ENCODE data around the gene OSBP.
A peak's percentile ranks its signal among the peaks of the same experiment; 100 is the strongest.

GRCh38 chr11:59560290-59560701 is 55.3 kb downstream of the OSBP start:
- TF ChIP-seq CREB1 (CRISPR knock-in tag; IDR thresholded peaks at IDR 0.05) (no peak), IRF2 (CRISPR knock-in tag; IDR thresholded peaks at IDR 0.05; ENCODE audit: borderline replicate concordance, low read depth) (no peak), MYBL2 (CRISPR knock-in tag; IDR thresholded peaks at IDR 0.05) (peak; percentile 29; the same call in 1 of the 2 replicates), ETV6 (CRISPR knock-in tag; IDR thresholded peaks at IDR 0.05) (no peak; the same call in 1 of the 2 replicates), FOXK1 (CRISPR knock-in tag; IDR thresholded peaks at IDR 0.05) (no peak), GABPB1 (CRISPR knock-in tag; IDR thresholded peaks at IDR 0.05) (peak; percentile 18; the same call in 1 of the 2 replicates), MAX (CRISPR knock-in tag; IDR thresholded peaks at IDR 0.05) (no peak), SMAD4 (CRISPR knock-in tag; IDR thresholded peaks at IDR 0.05) (no peak), TEAD1 (CRISPR knock-in tag; IDR thresholded peaks at IDR 0.05) (no peak)
- TF ChIP-seq, protein P1, sequence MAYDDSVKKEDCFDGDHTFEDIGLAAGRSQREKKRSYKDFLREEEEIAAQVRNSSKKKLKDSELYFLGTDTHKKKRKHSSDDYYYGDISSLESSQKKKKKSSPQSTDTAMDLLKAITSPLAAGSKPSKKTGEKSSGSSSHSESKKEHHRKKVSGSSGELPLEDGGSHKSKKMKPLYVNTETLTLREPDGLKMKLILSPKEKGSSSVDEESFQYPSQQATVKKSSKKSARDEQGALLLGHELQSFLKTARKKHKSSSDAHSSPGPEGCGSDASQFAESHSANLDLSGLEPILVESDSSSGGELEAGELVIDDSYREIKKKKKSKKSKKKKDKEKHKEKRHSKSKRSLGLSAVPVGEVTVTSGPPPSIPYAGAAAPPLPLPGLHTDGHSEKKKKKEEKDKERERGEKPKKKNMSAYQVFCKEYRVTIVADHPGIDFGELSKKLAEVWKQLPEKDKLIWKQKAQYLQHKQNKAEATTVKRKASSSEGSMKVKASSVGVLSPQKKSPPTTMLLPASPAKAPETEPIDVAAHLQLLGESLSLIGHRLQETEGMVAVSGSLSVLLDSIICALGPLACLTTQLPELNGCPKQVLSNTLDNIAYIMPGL (CRISPR knock-in tag; IDR thresholded peaks at IDR 0.05): 0 out of 2 replicates have a peak, but pooled peaks have one; percentile 43
- TF ChIP-seq, protein P2, sequence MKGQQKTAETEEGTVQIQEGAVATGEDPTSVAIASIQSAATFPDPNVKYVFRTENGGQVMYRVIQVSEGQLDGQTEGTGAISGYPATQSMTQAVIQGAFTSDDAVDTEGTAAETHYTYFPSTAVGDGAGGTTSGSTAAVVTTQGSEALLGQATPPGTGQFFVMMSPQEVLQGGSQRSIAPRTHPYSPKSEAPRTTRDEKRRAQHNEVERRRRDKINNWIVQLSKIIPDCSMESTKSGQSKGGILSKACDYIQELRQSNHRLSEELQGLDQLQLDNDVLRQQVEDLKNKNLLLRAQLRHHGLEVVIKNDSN (CRISPR knock-in tag; IDR thresholded peaks at IDR 0.05): no peak
- TF ChIP-seq, protein P3, sequence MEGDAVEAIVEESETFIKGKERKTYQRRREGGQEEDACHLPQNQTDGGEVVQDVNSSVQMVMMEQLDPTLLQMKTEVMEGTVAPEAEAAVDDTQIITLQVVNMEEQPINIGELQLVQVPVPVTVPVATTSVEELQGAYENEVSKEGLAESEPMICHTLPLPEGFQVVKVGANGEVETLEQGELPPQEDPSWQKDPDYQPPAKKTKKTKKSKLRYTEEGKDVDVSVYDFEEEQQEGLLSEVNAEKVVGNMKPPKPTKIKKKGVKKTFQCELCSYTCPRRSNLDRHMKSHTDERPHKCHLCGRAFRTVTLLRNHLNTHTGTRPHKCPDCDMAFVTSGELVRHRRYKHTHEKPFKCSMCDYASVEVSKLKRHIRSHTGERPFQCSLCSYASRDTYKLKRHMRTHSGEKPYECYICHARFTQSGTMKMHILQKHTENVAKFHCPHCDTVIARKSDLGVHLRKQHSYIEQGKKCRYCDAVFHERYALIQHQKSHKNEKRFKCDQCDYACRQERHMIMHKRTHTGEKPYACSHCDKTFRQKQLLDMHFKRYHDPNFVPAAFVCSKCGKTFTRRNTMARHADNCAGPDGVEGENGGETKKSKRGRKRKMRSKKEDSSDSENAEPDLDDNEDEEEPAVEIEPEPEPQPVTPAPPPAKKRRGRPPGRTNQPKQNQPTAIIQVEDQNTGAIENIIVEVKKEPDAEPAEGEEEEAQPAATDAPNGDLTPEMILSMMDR (IDR thresholded peaks at IDR 0.05): no peak
